ENCODE measurements around the gene MORF4L2.
"Not testable (repeated sequence)": the region's sequence is repeated elsewhere in the genome, so short reads cannot be mapped to it uniquely, and the experiment has no call there.

MORF4L2 gene

GRCh38 chrX:103678199-103678993, 8.1 kb downstream of the MORF4L2 start:
- no peak for DNase-seq

GRCh38 chrX:103674531-103675454, 11.7 kb downstream of the MORF4L2 start:
- no peak for DNase-seq

DNA sequence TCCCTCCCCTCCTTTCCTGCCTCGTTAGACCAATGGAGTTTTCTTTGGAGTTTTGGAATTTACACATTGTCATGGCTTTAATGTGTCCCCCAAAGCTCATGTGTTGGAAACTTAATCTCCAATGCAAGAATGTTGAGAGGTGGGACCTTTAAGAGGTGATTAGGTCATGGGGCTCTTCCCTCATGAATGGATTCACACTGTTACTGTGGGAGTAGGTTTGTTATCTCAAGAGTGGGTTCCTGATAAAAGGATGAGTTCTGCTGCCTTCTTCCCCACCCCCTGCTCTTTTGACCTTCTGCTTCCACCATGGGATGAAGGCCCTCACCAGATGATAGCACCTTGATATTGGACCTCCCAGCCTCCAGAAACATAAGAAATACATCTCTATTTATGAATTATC, 16.8 kb downstream of the MORF4L2 start:
- DNase-seq: no peak

- DNase-seq: no peak
These were observed 20.0 kb downstream of the MORF4L2 start for GRCh38 chrX:103666202-103667107.

GRCh38 chrX:103663981-103664762, 22.3 kb downstream of the MORF4L2 start:
- no peak for DNase-seq

DNA sequence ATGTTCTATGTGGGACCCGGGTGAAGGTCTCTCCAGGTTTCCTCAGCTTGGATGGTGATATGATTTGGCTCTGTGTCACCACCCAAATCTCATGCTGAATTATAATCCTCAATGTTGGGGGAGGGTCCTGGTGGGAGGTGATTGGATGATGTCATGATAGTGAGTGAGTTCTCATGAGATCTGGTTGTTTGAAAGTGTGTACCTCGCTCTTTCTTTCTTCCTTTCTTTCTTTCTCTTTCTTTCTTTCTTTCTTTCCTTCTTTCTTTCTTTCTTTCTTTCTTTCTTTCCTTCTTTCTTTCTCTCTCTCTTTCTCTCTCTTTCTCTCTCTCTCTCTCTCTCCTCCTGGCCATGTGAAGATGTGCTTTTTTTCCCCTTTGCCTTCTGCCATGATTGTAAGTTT, 27.0 kb downstream of the MORF4L2 start:
- DNase-seq: not testable (repeated sequence)

- DNase-seq: no peak
These were observed 27.6 kb downstream of the MORF4L2 start for GRCh38 chrX:103658681-103659433.

DNA sequence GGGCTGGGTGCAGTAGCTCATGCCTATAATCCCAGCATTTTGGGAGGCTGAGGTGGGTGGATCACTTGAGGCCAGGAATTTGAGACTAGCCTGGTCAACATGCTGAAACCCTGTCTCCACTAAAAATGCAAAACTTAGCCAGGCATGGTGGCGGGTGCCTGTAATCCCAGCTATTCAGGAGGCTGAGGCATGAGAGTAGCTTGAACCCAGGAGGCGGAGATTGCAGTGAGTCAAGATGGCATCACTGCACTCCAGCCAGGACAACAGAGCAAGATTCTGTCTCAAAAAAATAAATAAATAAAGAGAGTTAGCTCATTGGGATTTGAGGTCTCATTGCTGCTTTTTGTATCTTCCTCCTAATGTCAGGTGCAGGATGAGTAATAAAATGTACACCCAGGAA, 29.4 kb downstream of the MORF4L2 start:
- DNase-seq: not testable (repeated sequence)

GRCh38 chrX:103656617-103657016, 29.9 kb downstream of the MORF4L2 start:
- no peak for DNase-seq

DNA sequence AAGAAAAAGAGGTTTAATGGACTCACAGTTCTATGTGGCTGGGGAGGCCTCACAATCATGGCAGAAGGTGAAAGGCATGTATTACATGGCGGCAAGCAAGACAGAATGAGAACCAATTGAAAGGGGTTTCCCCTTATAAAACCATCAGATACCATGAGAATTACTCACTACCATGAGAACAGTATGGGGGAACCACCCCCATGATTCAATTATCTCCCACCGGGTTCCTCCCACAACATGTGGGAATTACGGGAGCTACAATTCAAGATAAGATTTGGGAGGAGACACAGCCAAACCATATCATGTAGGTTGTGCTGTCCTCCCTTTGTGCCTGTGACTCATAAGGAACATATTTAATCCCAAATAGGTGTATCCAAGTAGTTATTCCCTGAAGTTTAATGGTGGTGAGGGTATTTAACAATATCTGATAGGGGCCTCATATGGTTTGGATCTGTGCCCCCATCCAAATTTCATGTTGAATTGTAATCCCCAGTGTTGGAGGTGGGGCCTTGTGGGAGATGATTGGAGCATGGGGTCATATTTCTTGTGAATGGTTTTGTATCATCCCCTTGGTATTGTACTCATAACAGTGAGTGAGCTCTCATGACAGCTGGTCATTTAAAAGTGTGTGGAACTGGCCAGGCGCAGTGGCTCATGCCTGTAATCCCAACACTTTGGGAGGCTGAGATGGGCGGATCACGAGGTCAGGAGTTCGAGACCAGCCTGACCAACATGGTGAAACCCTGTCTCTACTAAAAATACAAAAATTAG, 31.1 kb downstream of the MORF4L2 start:
- DNase-seq: not testable (repeated sequence)

DNA sequence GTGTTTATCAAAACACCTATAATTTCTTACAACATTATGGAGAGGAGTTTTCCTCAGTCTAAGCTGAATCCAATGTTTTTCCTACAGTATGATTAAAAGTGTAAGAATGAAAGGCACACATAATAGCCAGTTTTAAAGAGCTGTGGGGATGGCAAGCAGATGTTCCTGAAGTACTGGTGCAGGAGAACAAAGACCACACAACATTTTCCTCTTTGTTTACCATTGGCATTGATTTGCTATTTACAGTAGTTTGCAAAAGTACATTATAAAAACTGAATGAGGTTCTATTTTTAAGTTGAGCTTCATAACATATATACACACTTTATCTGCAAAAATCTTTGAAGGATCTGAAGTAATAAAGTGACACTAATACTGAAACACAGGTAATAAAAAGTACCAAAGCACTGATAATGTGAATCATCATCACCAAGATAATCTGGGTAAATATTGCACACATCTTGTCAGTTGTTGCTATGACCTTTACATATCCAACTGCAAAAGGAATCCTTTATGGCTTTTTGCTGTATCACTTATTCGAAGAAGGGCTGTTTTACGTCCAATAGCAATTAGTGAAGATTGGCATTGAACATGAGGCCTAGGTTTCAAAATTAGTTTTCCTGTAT, 35.2 kb downstream of the MORF4L2 start:
- no peak for DNase-seq

DNA sequence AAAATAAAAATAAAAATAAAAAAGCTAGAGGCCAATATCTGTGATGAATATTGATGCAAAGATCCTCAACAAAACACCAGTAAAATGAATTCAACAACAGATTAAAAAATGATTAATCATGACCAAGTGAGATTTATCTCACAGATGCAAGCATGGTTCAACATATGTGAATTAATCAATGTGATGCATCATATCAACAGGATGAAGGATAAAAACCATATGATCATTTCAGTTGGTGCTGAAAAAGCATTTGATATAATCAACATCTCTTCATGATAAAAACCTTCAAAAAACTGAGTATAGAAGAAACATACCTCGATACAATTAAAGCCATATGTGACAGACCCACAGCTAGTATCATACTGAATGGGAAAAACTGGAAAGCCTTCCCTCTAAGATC, 38.9 kb downstream of the MORF4L2 start:
- no peak for DNase-seq

- DNase-seq: no peak
These were observed 42.4 kb downstream of the MORF4L2 start for GRCh38 chrX:103644125-103644524.

DNA sequence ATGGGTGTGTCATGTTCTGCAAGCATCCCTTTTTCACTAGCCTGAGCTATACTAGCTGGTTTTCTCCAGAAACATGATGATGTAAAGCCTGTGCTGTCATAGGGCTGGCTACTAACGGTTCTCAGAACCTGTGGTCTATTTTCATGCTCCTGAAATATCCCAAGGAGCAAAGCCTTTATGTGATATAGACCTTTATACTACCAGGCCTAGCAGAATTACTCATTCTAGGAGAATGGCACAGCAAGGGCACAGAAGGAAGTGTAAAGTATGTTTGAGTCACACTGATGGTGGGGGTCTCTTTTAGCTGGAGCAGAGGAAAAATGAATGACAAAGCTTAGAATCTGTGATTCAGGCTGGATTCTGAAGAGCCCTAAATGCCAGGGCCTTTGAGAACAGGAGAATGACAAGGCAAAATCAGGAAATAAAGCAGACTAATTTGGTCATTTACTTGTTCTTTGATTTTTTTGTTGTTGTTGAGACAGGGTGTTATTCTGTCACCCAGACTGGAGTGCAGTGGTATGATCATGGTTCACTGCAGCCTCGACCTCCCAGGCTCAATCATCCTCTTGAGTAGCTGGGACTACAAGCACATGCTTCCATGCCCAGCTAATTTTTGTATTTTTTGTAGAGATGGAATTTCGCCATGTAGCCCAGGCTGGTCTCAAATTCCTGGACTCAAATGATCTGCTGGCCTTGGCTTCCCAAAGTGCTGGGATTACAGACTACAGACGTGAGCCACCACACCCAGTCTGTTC, 45.9 kb downstream of the MORF4L2 start:
- DNase-seq: no peak

- DNase-seq: not testable (repeated sequence)
These were observed 47.8 kb downstream of the MORF4L2 start for GRCh38 chrX:103638479-103639346.

GRCh38 chrX:103637604-103638338, 48.7 kb downstream of the MORF4L2 start:
- DNase-seq: no peak

- no peak for DNase-seq
These were observed 51.1 kb downstream of the MORF4L2 start for GRCh38 chrX:103635436-103635835.

Data from CD4-positive, alpha-beta T cell treated with Interleukin-10 for 1 hour (primary cell).